ACHN (cell line): ENCODE data around the gene NPIPB9.
"Not testable (repeated sequence)": the region's sequence is repeated elsewhere in the genome, so short reads cannot be mapped to it uniquely, and the experiment has no call there.

Experiments used
- DNase-seq: peaks from one replicate; pipeline ENCODE4 v3.0.0-alpha.2; 2015
- in situ Hi-C: cut with HindIII; loops from 2 replicates; pipeline ENCODE4 v1.10.0; 2017; ENCODE audit warnings: low sequenced_read_pairs, low pct_ligation_motif_present, low pct_unique_long_range_greater_than_20kb

The NPIPB9 gene

DNA sequence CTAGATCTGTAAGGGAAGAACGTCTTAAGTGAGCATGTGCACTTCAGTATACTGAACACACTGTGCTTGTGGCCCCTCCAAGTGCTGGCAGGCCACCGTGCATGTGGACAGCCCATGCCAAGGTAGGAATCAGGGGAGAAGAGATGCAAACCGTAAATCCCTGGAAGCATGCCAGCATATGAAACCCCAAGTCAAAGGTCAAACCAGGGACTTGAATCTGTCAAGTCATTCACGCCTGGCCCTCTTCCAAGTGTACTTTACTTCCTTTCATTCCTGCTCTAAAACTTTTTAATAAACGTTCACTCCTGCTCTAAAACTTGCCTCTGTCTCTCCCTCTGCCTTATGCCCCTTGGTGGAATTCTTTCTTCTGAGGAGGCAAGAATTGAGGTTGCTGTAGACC is 68.4 kb downstream of the NPIPB9 start:
- in situ Hi-C loops, result no loop called here
- no peak for DNase-seq

DNA sequence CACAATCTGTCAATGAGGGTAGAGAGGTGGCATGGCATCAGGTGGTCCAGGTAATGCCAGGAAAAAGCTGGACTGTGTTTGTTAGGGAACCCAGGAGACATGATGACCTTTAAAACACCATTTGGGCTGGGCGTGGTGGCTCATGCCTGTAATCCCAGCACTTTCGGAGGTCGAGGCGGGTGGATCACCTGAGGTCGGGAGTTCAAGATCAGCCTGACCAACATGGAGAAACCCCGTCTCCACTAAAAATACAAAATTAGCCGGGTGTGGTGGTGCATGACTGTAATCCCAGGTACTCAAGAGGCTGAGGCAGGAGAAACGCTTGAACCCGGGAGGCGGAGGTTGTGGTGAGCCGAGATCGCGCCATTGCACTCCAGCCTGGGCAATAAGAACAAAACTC is 69.0 kb downstream of the NPIPB9 start:
- in situ Hi-C loops, DNase-seq: not testable (repeated sequence)

DNA sequence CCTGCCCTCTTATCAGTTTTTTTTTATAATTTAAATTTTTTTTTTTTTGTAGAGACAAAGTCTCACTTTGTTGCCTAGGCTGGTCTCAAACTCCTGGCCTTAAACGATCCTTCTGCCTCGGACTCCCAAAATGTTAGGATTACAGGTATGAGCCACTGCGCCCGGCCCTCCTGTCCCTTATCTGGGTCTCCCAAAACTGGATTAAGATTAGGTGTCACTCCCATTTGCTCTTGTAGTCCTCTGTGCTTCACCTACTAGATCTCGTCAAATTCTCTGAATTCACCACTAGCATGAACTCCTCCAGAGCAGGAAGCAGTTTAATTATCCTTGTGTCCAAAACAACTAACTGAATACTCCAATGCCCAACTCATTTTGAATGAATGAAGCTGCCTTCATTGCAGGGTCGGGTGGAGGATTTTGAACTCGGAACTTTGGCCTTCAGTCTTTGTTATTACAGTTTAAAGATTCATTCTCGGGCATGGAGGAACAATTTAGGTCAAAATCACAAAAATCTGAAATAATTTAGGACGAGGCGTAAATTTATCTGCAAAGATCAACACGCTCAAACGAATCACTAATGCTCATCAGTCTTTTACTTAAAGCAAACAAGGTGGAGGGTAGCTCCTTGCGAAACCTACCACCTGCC is 70.4 kb downstream of the NPIPB9 start:
- in situ Hi-C loops, result no loop called here
- peak; percentile 25 for DNase-seq
